Peyer's patch (tissue), 4 donors: ENCODE results near the gene SYNPO. TPM values are rescaled to one million over a fixed set of nuclear protein-coding genes. Genes with fewer than 3 reads are reported as not detected.

Source experiments
- DNase-seq, 3 donors: peaks; one replicate each; pipeline ENCODE4 v3.0.0-alpha.2; 2017 to 2019
- H3K27ac ChIP-seq, 4 donors: fragments of 200-600 bp; sonication (generic); one replicate each; pipeline ENCODE4 v1.5.1; 2016 to 2019
- H3K27me3 ChIP-seq, 2 donors: fragments of 200-600 bp; sonication (generic); one replicate each; pipeline ENCODE4 v1.5.1; 2019
- H3K36me3 ChIP-seq, 3 donors: fragments of 200-600 bp; sonication (generic); one replicate each; pipeline ENCODE4 v1.5.1; 2016 to 2019
- H3K4me1 ChIP-seq, 4 donors: fragments of 200-600 bp; sonication (generic); one replicate each; pipeline ENCODE4 v1.5.1; 2016 to 2019
- H3K4me3 ChIP-seq, 4 donors: fragments of 200-600 bp; sonication (generic); 1 replicate in 3 of 4; 2 replicates in 1 of 4; pipeline ENCODE4 v1.5.1; 2016 to 2019; ENCODE audit warnings: mild to moderate bottlenecking in 1 of 4
- H3K9me3 ChIP-seq, 4 donors: fragments of 200-600 bp; sonication (generic); one replicate each; pipeline ENCODE4 v1.5.1; 2016 to 2019; ENCODE audit warnings: mild to moderate bottlenecking in 1 of 4
- POLR2A ChIP-seq, 2 donors: fragments of 450-650 bp; IDR thresholded peaks; one replicate each; pipeline ENCODE4 v1.5.1; 2017; ENCODE audit warnings: antibody characterized with exemption in 2 of 2, mild to moderate bottlenecking in 2 of 2, moderate library complexity in 2 of 2
- total RNA-seq, 4 donors: library from RNA; depleted of rRNA; stranded (reverse); fragments of >200 nt; gene quantifications; one replicate each; pipeline ENCODE4 v1.1.0, GENCODE V29; 2016
- TF ChIP-seq, protein P1 (sequence below), 6 experiments: fragments of 450-650 bp in 4 of 6; fragments of 200-600 bp in 2 of 6; sonication (generic) in 1 of 6; IDR thresholded peaks; one replicate each; pipeline ENCODE4 v1.5.1; 2017 to 2019; ENCODE audit warnings: antibody characterized with exemption in 6 of 6, mild to moderate bottlenecking in 3 of 6, moderate library complexity in 1 of 6

SYNPO gene
- total RNA-seq, 4 donors from 2014 or later, result 28.1 to 93.3 (median 75.8) TPM

DNA sequence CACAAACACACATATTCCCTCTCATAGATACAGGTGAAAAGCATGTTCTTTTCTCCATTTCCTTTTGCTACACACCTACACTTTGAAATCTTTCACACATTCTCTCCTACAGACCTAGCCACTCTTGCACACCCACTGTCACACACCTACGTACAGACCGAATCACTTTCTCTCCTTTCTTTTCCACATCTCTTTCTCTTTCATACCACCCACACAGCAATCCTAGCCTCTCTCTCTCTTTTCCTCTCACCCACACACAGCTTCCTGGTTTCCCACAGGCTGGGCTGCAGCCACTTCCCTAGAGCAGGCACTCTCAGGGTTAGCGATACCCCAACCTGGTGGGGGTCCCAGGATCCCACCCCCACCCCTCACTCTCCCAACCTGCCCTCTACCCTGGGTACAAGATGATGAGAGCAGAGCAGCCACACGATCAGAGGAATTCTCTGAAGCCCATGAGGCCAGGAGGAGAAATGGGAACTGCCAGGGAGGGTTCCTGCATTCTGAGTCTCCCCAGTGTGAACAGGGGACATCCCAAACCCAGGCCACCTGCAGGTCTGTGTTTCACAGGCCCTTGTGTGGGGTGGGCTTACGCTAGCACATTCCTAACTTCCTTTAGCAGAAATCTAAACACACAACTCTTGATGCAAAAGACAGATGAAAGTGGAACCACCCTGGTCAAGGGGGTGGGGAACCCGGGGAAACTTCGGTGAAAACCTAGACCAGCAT lies 17.1 kb upstream of the SYNPO start:
- DNase-seq, result no peak
- Histone ChIP-seq H3K4me1 (peaks cover 0 to 46% (median 10%) of the 10 kb centered on the region in 4 donors), H3K36me3 (peaks cover 0 to 5% (median 0%) of the 10 kb centered on the region in 3 donors), H3K9me3 (no peaks in the 10 kb centered on the region), H3K4me3 (peak overlapping the region in 1 of 4 donors; percentile 11), H3K27me3 (no peaks in the 10 kb centered on the region), H3K27ac (peak overlapping the region in 3 of 4 donors; percentile 70 to 94 (median 93))
- TF ChIP-seq, protein P1, sequence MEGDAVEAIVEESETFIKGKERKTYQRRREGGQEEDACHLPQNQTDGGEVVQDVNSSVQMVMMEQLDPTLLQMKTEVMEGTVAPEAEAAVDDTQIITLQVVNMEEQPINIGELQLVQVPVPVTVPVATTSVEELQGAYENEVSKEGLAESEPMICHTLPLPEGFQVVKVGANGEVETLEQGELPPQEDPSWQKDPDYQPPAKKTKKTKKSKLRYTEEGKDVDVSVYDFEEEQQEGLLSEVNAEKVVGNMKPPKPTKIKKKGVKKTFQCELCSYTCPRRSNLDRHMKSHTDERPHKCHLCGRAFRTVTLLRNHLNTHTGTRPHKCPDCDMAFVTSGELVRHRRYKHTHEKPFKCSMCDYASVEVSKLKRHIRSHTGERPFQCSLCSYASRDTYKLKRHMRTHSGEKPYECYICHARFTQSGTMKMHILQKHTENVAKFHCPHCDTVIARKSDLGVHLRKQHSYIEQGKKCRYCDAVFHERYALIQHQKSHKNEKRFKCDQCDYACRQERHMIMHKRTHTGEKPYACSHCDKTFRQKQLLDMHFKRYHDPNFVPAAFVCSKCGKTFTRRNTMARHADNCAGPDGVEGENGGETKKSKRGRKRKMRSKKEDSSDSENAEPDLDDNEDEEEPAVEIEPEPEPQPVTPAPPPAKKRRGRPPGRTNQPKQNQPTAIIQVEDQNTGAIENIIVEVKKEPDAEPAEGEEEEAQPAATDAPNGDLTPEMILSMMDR (IDR thresholded peaks at IDR 0.05), result no peak
- no peak for TF ChIP-seq POLR2A (IDR thresholded peaks at IDR 0.05)

- TF ChIP-seq POLR2A (IDR thresholded peaks at IDR 0.05), result no peak
- TF ChIP-seq, protein P1 (IDR thresholded peaks at IDR 0.05), result no peak
- H3K4me3 ChIP-seq, result peak overlapping the region in 2 of 4 donors; percentile 11 to 85
- no peaks in the 10 kb centered on the region for H3K27me3 ChIP-seq
- no peaks in the 10 kb centered on the region for H3K36me3 ChIP-seq
- H3K27ac ChIP-seq, result peak overlapping the region in 3 of 4 donors; percentile 70 to 94 (median 93)
- no peaks in the 10 kb centered on the region for H3K9me3 ChIP-seq
- no peak for DNase-seq
- peaks cover 0 to 42% (median 10%) of the 10 kb centered on the region in 4 donors for H3K4me1 ChIP-seq
Observed at GRCh38 chr5:150623878-150624216, 16.6 kb upstream of the SYNPO start.

DNA sequence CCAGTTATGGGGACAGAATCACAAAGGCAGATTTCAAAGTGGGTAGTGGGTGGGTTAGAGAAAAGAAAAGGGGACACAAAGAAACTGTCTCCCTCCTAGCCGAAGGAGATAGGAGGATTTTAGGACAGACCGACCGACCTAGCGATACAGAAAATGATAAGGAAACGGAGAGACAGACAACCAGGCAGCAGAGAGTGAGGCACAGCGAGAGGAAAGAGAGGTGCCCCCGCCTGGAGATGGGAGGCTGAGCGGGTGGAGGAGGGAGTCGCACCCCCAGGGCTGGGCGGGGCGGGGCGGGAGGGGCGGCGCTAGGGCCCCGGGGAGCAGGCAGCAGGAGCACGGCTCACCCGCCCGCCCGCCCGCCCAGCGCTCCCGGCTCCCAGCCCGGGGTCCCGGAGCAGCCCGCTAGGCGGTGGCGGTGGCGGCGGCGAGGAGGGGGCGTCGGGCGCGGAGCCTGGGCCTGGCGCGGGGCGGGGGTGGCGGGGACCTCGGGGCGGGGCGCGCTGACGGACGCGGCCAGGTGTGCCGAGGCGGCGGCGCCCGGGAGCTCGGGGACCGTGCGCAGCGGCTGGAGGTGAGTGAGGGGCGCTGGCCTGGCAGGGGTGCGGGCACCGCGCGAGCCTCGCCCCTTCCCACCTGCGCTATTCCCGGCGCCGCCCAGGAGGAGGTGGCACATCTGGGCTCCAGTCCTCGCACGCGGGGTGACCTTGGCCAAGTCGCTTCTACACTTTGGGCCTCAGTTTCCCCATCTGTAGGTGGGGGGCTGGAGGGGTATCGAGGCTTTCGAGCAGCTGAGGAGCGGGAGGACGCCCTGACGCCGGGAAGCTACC lies 15.9 kb upstream of the SYNPO start:
- TF ChIP-seq POLR2A (IDR thresholded peaks at IDR 0.05), result no peak
- TF ChIP-seq, protein P1 (IDR thresholded peaks at IDR 0.05), result peak in 1 of 6 experiments; percentile 7
- DNase-seq, result peak in 2 of 3 donors; percentile 34 to 69
- no peaks in the 10 kb centered on the region for H3K27me3 ChIP-seq
- peak overlapping the region; percentile 70 to 94 (median 85) for H3K27ac ChIP-seq
- H3K36me3 ChIP-seq, result peaks cover 0 to 2% (median 0%) of the 10 kb centered on the region in 3 donors
- peak overlapping the region; percentile 59 to 89 (median 77) for H3K4me3 ChIP-seq
- H3K4me1 ChIP-seq, result peaks cover 0 to 42% (median 10%) of the 10 kb centered on the region in 4 donors
- H3K9me3 ChIP-seq, result no peaks in the 10 kb centered on the region

DNA sequence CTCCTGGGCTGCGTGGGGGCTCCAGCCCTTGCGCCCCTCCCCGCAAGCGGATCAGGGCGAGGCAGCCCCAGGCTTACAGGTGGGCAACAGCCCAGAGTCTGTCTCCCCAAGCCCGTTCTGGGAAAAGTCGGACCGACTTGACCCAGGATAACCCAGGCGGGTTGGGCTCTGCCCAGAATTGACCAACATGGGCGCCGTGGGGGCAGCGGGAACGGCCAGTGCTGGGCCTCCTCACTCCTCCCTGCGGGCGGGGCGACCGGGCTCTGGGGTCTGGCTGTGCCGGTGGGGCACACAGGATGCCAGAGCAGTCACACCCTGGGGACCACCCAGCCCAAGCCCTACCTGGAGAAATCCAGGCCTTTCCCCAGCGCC lies 15.3 kb upstream of the SYNPO start:
- peaks cover 0 to 42% (median 10%) of the 10 kb centered on the region in 4 donors for H3K4me1 ChIP-seq

More for the DNA sequence above, 15.3 kb upstream of the SYNPO start:
- DNase-seq, result no peak
- Histone ChIP-seq H3K4me3 (peak overlapping the region; percentile 59 to 89 (median 77)), H3K27ac (peak overlapping the region; percentile 70 to 94 (median 85)), H3K9me3 (no peaks in the 10 kb centered on the region), H3K27me3 (no peaks in the 10 kb centered on the region), H3K36me3 (peaks cover 0 to 8% (median 0%) of the 10 kb centered on the region in 3 donors)
- no peak for TF ChIP-seq POLR2A (IDR thresholded peaks at IDR 0.05)
- TF ChIP-seq, protein P1 (IDR thresholded peaks at IDR 0.05), result no peak
